Measurements from ENCODE around the gene LRRC4.

LRRC4 gene

DNA sequence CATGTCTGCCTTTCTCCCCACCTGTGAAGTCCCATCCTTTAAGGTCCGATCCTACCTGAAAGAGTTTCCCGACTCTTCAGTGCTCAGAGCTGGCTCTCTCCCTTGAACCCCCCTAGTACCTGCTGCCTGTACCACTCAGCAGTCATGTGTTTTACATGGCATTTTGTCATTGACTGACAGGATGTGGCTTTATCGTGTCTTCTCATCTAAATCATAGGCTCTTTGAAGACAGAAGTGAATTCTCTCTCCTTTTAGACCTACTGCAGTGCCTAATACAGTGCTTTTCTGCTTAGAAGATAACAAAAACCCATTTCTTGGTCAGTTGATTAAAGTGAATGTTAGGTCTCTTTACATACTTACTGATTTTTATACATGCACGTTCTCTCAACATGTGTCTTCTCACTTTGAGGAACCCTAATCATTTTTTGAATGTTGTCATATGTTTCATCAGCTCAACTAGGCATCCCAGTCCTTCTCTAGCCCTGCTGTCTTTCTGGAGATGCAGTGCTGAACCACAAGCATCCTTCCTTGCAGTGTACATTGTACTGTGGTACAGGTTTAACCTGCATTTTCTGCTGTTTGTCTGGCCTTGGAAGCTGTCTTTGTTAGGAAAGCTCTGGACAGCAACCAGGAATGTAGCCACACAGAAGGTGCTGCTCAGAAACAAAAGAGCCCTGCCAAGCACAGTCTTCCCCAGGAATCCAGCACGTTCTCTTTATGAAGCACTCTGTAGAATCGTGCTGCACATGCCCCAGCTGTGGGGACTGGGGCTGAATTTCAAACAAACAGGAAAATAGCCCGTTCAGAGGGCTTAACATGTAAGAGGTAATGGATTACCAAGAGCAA lies 28.1 kb upstream of the LRRC4 start:
- DNase-seq = peak in 1 of 2 donors; percentile 50

DNA sequence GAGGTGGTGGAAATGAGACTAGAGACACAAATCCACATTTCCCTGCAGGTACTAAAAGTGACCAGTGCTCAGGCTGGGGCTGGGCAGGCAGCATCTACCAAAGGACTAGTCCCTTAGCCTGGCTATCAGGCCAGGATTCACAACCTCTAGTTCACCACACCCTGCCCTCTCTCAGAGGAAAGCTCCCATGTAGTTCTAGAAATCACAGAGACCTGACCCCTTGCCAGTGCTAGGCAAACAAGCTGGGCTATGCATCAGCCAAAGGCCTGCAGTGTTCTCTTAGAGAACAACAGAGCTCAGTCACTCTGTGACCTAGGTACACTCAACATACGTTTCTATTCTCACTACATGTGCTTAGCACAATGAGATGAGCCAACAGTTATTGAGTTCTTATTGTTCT lies 26.7 kb upstream of the LRRC4 start:
- no peak for DNase-seq

DNA sequence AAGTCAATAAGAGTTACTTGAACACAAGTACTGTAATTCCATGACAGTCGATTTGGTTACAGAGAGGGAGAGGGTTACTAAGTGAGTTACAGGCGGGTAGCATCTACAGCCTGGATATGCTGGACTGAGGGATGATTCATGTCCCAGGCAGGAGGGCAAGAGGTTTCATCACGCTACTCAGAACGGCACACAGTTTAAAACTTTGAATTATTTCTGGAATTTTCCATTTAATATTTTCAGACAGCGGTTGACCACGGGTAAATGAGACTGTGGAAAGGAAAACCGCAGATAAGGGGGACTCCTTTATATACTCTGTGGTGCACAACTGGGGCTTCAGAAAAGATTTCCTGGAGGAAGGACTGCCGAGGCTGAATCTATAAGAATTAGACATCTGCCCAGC lies 25.7 kb upstream of the LRRC4 start:
- no peak for DNase-seq

DNA sequence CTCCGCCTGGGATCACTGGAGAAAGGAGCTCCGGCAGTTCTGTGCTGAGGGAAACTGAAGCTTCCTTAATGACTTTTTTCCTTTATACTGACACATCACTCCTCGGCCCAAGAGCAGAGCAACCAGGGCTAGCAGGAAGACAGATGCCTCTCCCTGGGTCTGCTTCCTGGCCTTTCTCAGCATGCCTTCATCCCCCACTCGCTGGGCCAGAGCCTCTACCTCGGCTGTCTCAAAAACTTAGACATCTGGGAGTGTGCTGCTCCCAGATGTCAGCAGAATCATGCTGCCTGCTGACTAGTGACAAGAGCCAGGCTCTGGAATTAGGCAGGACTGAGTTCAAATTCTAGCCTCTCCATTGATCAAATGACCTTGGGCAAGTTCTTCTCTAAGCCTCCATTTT lies 24.4 kb upstream of the LRRC4 start:
- no peak for DNase-seq

DNA sequence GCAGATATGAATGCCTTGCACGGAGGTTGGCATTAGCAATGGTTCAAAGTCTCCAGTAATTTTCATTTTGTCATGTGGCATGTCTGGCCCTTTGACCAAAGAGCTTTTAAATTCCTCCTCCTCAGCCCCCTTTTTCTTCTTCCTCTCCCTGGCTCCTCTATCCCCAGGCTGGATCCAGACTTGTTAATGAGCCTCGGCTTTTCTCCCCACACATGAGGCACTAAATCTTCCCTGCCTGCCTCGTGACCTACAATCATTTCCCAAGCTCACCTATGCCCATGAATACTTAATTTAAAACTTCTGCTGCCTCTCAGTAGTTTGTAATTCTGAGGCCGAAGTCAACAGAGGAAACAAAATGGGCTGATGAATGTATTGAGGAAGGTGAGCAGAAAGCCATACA lies 23.3 kb upstream of the LRRC4 start:
- DNase-seq = no peak

DNA sequence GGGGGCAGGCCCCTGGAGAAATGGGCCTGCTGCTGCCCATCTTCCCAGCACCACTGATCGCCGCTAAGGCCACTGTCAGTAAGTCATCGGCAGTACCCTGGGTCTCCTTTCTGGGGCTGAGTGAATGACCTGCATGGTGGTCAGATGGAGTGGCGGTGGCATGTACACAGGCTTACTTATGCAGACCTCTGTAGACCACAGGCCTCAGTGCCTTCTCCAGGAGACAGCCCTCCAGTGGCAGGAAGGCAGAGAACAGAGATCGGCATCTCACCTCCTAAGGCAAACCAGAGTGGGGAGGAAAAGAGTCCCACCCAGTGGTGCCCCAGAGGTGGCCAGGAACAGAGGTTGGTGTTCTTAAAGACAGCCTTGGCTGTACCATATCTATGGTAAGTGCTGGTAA lies 22.8 kb upstream of the LRRC4 start:
- DNase-seq = no peak

DNA sequence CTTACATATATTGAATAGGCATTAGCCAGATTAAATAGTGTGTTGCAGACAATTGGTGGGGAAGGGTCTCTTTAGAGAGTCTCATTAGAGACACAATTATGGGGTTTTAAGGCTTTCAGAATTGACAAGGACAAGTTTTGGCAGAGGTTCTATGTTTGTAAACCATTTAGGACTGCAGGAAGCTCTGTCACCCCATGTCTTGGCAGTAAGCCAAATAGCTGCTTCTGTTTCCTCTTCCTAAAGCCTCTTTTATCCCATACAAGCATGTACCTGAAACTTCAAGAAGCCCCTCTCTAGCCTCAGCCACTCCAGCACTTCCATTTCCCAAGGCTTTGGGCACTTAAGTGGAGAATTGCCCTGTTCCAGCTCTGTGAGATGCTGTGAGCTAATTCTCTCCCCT lies 21.8 kb upstream of the LRRC4 start:
- no peak for DNase-seq

DNA sequence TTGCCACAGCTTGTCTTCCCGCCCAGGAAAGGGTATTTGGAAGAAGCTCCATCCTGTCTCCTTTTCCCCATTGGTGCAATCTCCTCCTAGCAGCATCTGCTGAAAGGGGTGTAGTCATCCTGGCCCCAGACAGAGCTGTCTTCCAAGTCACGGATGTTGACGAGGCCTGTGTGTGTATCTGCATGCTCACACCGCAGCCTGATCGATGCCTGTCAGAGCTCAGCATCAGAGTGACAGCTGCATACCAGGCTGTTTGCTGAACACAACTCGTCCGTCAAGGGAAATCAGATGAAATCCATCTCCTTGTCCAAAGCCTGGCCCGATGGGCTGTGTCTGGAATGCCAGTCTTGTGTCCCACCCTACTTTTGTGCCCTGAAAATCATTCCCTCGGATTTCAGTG lies 21.2 kb upstream of the LRRC4 start:
- DNase-seq = no peak

DNA sequence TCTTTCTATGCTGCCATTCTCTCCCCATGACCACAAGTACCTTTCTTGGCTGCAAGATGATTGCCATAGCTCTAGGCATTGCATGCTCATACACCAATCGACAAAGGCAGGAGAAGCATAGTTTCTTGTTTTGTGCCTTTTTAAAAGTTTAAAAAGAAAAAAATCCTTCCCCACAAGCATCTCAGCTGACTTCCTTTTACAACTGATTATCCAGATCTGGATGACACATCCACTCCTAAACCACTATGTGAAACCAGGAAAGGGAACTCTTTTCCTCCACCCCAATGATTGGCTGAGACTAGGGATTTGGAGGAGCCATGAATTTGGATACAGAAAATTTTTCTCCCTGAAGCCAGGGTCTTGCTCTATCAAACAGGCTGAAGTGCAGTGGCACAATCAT lies 14.5 kb upstream of the LRRC4 start:
- DNase-seq = no peak

DNA sequence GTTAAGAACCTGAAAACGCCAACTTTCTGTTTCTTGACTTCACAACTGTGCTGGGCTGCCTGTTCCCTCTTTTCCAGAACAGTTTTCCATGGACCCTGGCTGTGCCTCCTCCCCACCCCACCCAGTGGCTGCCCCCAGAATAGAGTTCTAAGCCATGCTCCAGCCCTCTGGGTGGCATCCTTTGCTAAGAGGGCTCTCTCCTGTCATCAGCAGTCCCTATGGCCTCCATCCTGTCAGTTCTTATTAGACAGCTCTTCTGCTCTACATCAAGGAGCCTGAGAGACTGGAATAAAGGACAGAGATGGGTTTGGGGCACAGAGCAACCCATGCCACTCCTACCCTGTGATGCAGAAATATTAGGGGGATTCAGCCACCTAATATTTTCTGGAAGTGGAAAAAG lies 13.9 kb upstream of the LRRC4 start:
- no peak for DNase-seq

DNA sequence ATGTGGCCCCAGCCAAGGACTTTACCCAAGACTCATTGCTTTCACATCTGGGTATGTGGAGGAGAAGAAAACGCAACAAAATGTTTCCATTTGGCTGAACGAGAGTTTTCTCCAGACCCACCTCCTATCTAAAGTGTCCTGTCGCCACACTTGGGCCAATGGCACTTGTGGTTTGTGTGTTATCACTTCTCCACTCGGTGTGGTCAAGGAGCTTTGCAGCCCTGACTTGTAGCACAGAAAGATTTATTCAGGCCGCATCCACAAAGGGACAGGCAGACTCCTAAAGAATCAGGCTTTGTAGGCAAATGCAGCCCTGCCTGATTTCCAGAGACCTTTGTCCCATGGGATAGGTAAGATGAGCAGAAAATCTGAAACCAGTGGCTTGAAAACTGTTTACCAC lies 12.8 kb upstream of the LRRC4 start:
- no peak for DNase-seq

DNA sequence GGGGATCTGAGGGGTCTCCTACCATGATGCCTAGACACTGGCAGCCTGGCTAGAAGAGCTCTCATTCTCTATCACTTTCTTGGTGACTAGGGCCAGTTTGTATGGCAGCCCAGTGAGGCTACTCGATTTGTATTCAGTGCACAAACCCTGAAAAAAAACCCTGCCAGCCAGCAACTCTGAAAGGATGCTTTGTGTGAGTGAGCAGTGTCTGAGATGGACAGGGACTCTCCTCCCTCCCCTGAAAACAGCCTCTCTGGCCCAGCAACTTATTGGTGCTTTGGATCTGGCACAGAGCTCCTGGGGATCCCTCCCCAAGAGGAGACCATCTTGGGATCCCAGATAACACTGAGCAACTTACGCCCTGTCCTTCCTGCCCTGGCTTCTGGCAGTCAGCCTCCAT lies 10.8 kb upstream of the LRRC4 start:
- DNase-seq = no peak

DNA sequence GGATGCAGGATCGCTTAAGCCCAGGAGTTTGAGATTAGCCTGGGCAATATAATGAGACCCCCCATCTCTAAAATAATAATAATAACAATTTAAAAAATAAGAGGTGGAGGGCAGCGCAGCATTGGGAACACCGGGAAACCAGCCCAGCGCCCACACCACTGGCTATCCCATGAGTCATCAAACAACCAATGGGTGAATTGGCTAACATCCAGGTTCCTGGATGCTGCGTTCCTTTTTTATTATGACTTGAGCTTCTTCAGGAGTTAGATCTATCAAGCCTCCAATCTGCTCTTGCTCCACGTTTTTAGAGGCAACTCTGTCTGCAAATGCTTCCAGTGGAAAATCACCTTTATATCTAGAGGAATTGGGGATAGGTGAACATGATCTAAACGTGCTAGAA lies 10.0 kb upstream of the LRRC4 start:
- no peak for DNase-seq

DNA sequence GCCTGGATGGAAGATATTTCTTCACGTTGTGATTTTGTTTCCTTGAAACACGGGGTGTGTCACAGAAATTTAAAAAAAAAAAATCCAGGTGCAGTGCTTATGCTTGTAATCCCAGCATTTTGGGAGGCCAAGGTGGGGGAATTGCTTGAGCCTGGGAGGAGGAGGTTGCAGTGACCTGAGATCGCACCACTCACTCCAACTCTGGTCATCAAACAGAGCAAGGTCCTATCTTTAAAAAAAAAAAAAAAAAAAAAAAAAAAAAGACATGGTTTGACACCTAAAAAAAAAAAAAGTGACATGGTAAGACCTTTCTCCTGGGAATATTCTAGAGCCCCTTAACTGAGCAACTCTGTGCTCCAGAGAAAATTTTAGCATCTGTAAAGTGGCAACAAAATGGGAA lies 9.0 kb upstream of the LRRC4 start:
- no peak for DNase-seq

DNA sequence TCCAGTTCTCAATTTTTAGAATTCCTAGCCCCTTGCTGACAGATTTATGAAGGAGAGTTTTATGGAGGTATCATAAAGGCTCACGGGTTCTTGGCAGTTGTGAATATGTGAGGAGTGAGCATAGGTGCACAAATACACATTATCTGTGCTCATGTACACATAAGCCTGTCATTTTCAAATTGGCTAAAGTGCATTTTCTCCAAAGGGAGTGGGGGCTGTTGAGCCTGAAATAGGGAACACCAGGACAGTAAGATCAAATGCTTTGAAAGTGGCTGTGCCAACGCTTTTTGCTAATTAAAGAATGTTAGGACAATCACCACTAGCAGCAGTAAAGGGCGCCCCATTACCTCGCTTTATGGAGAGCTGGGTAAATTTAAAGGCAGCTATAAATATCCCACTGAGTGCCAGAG lies 8.3 kb upstream of the LRRC4 start:
- DNase-seq = no peak

DNA sequence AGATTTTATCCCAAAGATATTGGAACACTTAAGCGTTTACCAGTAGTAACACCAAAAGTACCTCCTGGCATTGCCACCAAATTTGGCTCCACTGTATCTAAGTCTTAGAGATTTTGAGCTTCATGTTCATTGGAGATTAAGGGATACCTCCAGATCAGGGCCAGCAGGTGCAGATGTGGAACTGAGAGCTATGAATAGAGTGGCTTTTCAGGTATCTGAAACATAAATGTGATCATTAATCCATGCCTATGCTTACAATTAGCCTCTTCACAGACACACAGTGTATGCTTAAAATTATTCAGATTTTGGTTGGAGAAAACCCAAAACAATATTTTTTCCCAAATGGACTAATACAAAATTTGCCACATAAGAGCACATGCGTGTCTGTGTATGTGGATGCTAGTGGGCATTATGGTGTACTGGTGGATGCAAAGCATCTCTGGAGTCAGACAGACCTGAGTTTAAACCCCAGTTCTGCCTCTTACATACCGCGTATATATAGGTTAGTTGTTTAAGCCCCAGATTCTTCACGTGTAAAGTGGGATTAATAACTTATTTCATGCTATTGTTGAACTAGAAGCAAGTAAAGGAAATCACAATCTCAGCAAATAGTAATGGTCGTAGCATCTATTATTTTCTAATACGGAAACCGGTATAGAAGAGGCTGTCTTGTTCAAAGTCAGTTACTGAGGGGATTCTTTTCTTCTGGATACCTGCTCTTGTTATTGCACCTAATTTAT lies 6.8 kb upstream of the LRRC4 start:
- no peak for DNase-seq

DNA sequence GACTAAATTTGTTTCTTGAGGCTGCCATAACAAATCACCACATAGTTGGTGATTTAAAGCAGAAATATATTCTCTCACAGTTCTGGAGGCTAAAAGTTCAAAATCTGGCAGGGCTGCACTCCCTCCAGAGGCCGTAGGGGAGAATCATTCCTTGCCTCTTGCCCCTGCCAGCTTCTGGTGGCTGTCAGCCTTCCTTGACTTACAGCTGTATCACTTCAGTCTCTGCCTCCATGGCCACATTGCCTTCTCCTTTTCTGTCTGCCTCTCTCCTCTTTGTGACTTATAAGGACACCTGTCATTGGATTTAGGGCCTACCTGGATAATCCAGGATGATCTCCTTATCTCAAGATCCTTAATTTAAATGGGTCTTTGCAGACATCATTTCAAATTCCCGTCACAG lies 5.8 kb upstream of the LRRC4 start:
- no peak for DNase-seq

DNA sequence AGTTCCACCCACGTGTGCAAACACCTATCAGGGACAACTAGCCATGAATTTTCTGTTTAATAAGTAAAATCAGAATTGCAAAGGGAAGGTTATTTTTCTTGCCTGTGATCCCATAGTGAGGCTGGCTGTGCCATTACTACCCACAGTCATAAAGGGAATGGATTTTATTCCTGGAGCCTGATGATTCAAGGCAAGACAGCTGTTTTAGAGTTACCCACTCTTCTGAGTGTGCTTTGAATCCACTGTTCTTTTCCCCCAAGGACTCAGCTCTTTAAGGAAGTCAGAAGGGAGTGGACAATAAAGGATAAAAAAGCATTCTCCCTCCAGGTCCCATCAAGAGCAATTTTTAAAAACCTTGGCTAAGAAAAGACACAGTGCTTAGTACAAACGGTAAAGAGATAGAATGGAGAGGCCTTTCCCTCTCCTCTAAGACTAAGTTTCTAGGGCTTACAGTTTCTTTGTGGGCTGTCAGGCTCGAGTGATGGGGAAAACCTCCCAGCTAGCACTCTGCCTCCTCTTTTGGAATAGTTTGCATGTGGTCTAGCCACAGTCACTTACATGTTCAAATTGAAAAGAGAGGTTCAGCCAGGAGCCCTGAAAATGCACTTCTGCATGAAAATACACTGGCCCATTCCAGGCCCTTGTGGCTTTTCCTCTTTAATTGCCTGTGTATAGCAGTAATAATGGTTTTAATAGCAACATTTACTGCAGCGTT lies 5.1 kb upstream of the LRRC4 start:
- no peak for DNase-seq

DNA sequence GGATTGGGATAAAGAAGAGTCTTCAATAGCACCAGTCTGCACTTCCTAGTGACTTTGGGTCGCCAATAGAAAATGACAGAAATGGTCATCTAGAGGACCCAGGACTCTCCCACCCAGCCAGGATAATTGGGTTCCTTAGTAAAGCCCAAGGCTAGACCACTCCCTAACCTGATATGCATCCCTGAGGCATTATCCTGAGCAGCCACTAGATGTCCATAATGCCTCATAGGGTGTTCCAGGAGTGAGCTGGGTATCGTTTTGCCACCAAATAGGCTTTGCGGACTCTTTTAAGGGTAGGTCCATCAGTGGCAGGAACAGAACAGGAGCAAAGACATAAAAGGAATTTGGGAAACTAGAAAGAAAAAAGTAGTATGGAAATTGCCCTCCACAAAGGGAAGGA lies 4.5 kb upstream of the LRRC4 start:
- no peak for DNase-seq

DNA sequence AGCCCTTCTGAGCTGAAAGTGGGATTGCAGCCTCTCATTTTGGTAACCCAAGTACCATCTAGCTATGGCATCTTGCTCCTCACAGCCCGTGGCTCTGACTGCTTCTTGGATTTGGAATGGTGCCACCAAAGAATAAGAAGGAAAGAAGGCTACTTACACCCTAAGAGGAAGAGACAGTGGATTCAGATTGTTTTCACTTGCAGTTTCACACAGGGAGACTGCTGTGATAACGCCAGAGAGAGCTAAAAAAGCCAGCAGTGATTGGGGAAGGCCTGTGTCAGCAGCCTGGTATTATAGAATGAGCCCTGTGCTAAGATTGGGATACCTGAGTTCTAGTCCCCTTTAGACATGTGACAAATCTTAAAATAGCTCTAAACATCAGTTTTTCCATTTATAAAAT lies 3.6 kb upstream of the LRRC4 start:
- DNase-seq = no peak

DNA sequence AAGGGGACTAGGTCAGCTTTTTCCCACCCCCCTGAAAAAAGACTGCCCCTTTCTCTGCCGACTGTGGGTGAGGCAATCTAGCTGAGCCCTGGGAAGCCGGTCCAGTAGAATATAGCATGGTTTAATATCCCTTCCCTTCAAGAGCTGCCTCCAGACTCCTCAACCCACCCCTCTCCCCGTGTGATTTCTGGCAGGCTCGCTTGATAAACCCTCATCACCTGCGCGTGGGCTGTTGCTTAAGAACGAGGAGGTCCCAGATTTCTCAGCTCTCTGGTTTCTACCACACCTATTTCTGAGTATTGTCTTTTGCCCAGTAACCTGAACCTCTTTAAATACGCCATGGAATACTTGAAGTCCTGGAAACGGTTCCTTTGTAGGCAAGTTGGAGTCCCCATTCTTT lies 2.0 kb upstream of the LRRC4 start:
- DNase-seq = no peak

DNA sequence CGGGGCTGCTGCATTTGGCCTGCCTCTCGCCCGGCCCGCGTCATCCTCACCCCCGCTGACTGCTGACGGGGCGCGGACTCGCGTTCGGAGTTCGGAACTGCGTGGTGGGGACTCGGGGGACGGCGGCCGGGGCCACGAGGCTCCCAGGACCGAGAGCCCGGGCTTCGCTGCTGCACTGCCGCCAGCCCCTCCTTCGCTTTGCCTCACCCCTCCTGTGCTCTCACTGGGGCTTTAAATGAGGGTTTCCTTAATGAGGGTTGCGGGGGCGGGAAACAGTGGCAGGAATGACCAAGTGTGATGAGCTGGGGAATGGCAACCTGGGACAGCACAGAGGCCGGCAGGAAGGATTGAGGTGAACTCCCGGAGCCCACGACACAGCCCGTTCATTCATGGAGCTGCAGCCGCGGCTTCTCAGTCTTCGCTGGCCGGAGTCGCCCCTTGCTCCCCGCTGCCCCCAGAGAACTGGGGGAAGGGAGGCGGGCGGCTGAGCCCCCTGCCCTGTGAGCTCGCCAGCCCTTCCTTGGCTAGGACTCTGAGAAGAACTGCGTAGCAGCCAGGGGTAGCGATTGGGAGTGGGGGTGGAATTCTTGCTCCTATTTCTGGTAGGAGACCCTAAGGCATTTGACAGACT lies 1.5 kb upstream of the LRRC4 start:
- DNase-seq = no peak

DNA sequence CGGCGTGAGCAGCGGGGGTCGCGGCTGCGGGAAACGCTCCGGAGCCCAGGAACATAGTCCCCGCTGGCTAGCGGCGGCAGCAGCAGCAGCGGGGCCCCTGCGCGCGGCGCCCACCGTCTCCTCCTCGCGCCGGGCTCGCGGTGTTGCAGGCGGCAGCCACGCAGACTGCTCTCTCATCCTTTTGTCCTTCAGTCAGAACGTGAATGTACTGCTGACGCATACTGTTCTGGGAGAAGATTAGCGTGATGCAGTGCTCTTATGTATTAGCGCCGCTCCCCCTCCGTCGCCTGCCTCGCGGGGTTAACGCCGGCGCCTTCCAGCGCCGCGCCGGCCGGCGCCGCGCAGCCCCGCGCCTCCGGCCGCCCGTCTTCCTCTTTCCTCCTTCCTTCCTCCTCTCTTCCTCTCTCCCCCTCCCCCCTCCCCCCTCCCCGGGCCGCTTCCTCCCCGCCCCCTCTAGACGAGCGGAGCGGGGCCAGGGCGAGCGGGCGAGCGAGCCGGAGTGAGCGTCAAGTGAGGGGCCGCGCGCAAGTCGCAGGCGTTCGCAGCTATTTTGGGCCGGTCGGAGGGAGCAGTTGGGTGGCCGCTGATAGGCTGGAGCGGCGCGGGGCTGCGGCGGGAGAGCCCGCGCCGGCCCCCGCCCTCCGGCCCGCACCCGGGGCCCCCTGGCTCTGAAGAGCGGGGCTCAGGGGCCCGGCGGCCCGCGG lies 816 bp upstream of the LRRC4 start:
- peak; percentile 49 to 50 for DNase-seq

Data from CD4-positive, alpha-beta T cell treated with Interferon alpha-2 for 1 hour (primary cell).